ENCODE results near the gene SAMD14. TPM values are rescaled to one million over a fixed set of nuclear protein-coding genes. Genes with fewer than 3 reads are reported as not detected.

SAMD14 gene
- polyA plus RNA-seq, 1 experiment = 3.5 TPM

DNA sequence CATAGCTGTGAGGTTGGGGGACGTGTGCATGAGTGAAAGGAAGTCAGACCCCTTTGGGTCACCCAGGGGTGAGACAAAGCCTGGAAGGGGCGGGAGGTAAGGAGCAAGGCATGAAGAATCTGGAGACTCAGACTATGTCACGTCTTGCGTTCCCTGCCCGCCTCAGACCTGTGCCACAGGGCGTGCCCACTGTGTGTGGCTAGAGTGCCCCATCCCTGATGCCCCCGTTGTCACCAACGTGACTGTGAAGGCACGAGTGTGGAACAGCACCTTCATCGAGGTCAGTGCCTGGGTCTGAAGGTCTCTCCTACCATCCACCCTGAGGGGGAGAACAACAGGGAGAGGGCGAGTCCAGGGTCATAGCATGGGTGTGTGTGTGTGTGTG lies 49.9 kb downstream of the SAMD14 start:
- POLR2A ChIA-PET = no interaction called here
- no peak overlapping the region for H3K27ac ChIP-seq (ENCODE audit: low read depth, low read length)
- CTCF ChIA-PET = interaction anchor here (1.3 to 3.7 kb wide), 2 partner anchors 14 to 53 kb away, joined by 4 to 24 read pairs; partner anchors contain the start of gene PDK2

DNA sequence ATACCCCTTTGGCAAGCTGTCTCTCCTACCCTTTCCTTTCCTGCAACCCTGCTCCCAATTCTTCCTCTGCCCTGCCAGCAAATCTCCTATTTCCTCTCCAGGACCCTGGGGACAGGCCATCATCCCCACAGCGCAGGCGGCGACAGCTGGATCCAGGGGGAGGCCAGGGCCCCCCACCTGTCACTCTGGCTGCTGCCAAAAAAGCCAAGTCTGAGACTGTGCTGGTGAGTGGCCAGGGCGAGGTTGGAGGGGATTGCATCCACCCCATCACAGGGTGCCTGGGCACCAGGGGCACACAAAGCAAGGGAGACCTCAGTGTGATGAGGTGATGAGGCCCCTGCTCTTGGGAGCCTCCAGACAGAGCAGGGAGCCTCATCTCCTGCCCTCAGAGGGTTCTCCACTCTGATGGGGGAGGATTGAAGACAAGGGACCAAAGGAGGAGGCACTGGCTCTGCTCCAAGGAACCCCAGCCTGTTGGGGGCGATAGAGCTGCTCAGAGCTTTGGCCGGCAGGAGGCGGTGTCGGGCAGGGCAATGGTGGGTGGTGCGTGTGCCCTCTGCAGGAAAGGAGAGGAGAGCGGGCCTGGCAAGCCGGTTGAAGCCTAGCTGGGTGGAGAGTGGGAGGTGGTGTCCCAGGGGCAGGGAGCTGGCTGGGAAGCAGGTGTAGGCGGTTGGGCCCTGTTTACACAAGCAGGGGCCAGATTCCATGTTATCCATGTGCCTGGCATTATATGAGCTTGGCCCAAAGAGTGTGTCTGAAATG lies 50.4 kb downstream of the SAMD14 start:
- TF ChIP-seq, protein P1, sequence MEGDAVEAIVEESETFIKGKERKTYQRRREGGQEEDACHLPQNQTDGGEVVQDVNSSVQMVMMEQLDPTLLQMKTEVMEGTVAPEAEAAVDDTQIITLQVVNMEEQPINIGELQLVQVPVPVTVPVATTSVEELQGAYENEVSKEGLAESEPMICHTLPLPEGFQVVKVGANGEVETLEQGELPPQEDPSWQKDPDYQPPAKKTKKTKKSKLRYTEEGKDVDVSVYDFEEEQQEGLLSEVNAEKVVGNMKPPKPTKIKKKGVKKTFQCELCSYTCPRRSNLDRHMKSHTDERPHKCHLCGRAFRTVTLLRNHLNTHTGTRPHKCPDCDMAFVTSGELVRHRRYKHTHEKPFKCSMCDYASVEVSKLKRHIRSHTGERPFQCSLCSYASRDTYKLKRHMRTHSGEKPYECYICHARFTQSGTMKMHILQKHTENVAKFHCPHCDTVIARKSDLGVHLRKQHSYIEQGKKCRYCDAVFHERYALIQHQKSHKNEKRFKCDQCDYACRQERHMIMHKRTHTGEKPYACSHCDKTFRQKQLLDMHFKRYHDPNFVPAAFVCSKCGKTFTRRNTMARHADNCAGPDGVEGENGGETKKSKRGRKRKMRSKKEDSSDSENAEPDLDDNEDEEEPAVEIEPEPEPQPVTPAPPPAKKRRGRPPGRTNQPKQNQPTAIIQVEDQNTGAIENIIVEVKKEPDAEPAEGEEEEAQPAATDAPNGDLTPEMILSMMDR (IDR thresholded peaks at IDR 0.05; ENCODE audit: low read depth, low read length) = peak; percentile 43
- ChIA-PET POLR2A (no interaction called here), CTCF (interaction anchor here (1.3 to 3.7 kb wide), 3 partner anchors 7 to 53 kb away, joined by 4 to 24 read pairs (median 4); partner anchors contain the start of gene PDK2)
- no peak overlapping the region for H3K4me3 ChIP-seq (ENCODE audit: low read depth, low read length)
- DNase-seq (ENCODE audit: low read depth, low spot score) = no peak
- no peaks in the 10 kb centered on the region for H3K9me3 ChIP-seq (ENCODE audit: control insufficient read depth, insufficient read depth, low read length)
- peak overlapping the region; percentile 11 for H3K27ac ChIP-seq (ENCODE audit: low read depth, low read length)
- no peaks in the 10 kb centered on the region for H3K27me3 ChIP-seq (ENCODE audit: control insufficient read depth, insufficient read depth, low read length)

More for the DNA sequence above, 49.9 kb downstream of the SAMD14 start:
- TF ChIP-seq, protein P1 (IDR thresholded peaks at IDR 0.05; ENCODE audit: low read depth, low read length) = no peak
- no peaks in the 10 kb centered on the region for H3K27me3 ChIP-seq (ENCODE audit: control insufficient read depth, insufficient read depth, low read length)
- no peak for DNase-seq (ENCODE audit: low read depth, low spot score)
- no peaks in the 10 kb centered on the region for H3K9me3 ChIP-seq (ENCODE audit: control insufficient read depth, insufficient read depth, low read length)
- H3K4me3 ChIP-seq (ENCODE audit: low read depth, low read length) = no peak overlapping the region

DNA sequence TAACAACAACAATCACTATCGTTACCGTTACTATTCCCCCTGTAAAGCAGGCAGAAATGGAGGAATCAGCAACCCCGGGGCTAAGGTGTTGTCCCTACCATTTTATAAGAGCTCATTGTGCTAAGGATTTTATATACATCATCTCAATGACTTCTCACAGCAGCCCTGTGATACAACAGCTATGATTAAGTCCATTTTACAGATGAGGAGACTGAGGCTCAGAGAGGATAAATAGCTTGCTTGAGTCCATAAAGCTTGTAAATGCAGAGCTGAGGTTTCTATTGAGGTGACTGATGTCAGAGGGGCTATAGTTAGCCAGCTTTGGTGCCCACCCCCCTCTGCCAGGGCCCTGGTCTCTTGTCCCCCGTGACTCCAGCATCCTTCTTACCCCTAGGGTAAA lies 51.5 kb downstream of the SAMD14 start:
- ChIA-PET POLR2A (no interaction called here), CTCF (interaction anchor here (1.2 to 3.7 kb wide), 5 partner anchors 9 to 82 kb away, joined by 3 to 24 read pairs (median 6); partner anchors contain the start of gene PDK2)
- TF ChIP-seq, protein P1 (IDR thresholded peaks at IDR 0.05; ENCODE audit: low read depth, low read length) = no peak
- Histone ChIP-seq H3K9me3 (ENCODE audit: control insufficient read depth, insufficient read depth, low read length) (no peaks in the 10 kb centered on the region), H3K27me3 (ENCODE audit: control insufficient read depth, insufficient read depth, low read length) (no peaks in the 10 kb centered on the region), H3K4me3 (ENCODE audit: low read depth, low read length) (no peak overlapping the region), H3K27ac (ENCODE audit: low read depth, low read length) (no peak overlapping the region)
- no peak for DNase-seq (ENCODE audit: low read depth, low spot score)

DNA sequence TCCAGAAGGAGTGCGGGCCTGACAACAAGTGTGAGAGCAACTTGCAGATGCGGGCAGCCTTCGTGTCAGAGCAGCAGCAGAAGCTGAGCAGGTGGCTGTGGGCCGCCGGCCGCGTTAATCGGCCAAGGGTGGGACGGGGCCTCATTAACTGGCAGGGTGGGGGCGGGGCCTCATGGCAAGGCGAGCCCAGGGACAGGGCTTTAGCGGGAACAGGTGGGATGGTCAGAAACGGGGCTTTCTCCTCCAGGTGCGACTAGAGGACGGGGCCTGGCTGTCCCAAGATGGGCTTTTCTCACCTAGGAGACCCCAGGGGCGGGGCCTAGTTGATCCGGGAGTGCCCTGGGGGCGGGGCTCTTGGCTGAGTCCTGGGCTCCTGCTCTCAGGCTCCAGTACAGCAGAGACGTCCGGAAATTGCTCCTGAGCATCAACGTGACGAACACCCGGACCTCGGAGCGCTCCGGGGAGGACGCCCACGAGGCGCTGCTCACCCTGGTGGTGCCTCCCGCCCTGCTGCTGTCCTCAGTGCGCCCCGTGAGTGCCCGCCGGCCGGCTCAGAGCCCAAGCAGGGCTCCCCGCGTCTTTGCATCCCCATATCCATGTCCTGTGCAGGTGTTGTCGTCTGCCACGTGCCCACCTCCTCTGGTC lies 53.2 kb downstream of the SAMD14 start:
- Histone ChIP-seq H3K27ac (ENCODE audit: low read depth, low read length) (no peak overlapping the region), H3K27me3 (ENCODE audit: control insufficient read depth, insufficient read depth, low read length) (no peaks in the 10 kb centered on the region), H3K9me3 (ENCODE audit: control insufficient read depth, insufficient read depth, low read length) (0 out of 2 replicates have a peak, but pooled peaks cover under 1% of the 10 kb centered on the region), H3K4me3 (ENCODE audit: low read depth, low read length) (no peak overlapping the region)
- CTCF ChIA-PET = interaction anchor here (1.8 to 3.7 kb wide), 2 partner anchors 17 to 50 kb away, joined by 8 to 24 read pairs; partner anchors contain the start of gene PDK2
- TF ChIP-seq, protein P1 (IDR thresholded peaks at IDR 0.05; ENCODE audit: low read depth, low read length) = no peak
- POLR2A ChIA-PET = no interaction called here
- DNase-seq (ENCODE audit: low read depth, low spot score) = no peak

DNA sequence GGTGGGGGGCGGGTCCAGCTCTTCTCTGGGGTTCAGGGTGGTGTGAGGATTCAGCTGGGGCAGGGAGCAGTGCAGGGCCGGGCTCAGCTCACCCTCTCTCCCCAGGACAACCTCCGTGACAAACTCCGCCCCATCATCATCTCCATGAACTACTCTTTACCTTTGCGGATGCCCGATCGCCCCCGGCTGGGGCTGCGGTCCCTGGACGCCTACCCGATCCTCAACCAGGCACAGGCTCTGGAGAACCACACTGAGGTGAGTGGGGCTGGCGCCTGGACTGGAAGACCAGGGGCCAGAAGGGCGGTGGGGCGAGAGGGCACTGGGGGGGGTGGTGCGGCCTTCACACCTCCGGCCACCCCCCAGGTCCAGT lies 53.8 kb downstream of the SAMD14 start:
- TF ChIP-seq, protein P1 (IDR thresholded peaks at IDR 0.05; ENCODE audit: low read depth, low read length) = no peak
- CTCF ChIA-PET = interaction anchor here (3.7 kb wide), 1 partner anchor 18 kb away, joined by 24 read pairs; the partner anchor contains the start of gene PDK2
- Histone ChIP-seq H3K27ac (ENCODE audit: low read depth, low read length) (no peak overlapping the region), H3K9me3 (ENCODE audit: control insufficient read depth, insufficient read depth, low read length) (peaks cover 5% of the 10 kb centered on the region; the same call in 1 of the 2 replicates), H3K4me3 (ENCODE audit: low read depth, low read length) (no peak overlapping the region), H3K27me3 (ENCODE audit: control insufficient read depth, insufficient read depth, low read length) (no peaks in the 10 kb centered on the region)
- no peak for DNase-seq (ENCODE audit: low read depth, low spot score)
- POLR2A ChIA-PET = interaction anchor here (0.8 kb wide), 1 partner anchor 40 kb away, joined by 3 read pairs; no protein-coding TSS in a partner anchor

All from AG04450 (cell line).